ENCODE measurements around the gene HPSE.
"Not testable (repeated sequence)": the region's sequence is repeated elsewhere in the genome, so short reads cannot be mapped to it uniquely, and the experiment has no call there.

Gene HPSE

DNA sequence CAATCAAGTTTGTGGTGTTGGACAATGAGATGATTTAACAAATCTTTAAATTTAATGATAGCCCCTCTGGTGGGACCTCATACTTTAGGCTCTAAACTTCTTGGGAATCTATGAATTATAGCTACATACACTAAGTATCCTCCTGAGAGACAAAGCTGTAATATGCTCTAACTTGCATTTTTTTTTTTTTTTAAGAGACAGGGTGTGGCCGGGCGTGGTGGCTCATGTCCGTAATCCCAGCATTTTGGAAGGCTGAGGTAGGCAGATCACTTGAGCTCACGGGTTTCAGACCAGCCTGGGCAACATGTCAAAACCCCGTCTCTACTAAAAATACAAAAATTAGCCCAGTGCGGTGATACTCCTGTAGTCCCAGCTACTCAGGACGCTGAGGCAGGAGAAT, 26.7 kb downstream of the HPSE start:
- no peaks in the 10 kb centered on the region for H3K4me1 ChIP-seq (ENCODE audit: control insufficient read depth in 1 of 2, insufficient read depth in 2 of 2, low read length in 2 of 2)
- no peaks in the 10 kb centered on the region for H3K36me3 ChIP-seq (ENCODE audit: control insufficient read depth in 1 of 2, insufficient read depth in 2 of 2, low read length in 2 of 2)
- no peaks in the 10 kb centered on the region for H3K9me3 ChIP-seq (ENCODE audit: control insufficient read depth in 1 of 2, low read length in 2 of 2)
- no peak overlapping the region for H3K4me3 ChIP-seq (ENCODE audit: low read depth in 1 of 2, low read length in 2 of 2)
- no peaks in the 10 kb centered on the region for H3K27me3 ChIP-seq (ENCODE audit: low read depth, low read length)
- no peak overlapping the region for H3K27ac ChIP-seq (ENCODE audit: low read length)

DNA sequence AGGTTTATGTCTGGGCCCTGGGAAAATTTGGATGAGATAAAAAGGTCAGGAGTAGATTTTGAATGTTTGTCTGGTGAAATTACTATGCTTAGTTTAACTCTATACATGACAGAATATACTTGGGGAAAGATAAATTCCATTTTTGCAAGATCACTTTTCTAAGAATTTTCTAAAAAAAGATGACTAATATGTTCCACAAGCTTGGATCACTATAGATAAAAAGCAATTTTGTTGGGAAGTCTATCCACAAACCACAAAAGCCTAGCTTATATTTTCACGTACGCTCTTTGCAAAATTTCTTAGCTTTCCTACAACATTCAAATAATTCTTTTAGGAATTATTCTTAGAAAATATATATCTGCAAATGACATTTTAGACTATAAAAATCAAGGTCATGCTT, 29.5 kb downstream of the HPSE start:
- H3K4me3 ChIP-seq (ENCODE audit: low read depth in 1 of 2, low read length in 2 of 2) = no peak overlapping the region
- no peak overlapping the region for H3K27ac ChIP-seq (ENCODE audit: low read length)
- H3K9me3 ChIP-seq (ENCODE audit: control insufficient read depth in 1 of 2, low read length in 2 of 2) = no peaks in the 10 kb centered on the region
- H3K27me3 ChIP-seq (ENCODE audit: low read depth, low read length) = no peaks in the 10 kb centered on the region
- H3K4me1 ChIP-seq (ENCODE audit: control insufficient read depth in 1 of 2, insufficient read depth in 2 of 2, low read length in 2 of 2) = no peaks in the 10 kb centered on the region
- H3K36me3 ChIP-seq (ENCODE audit: control insufficient read depth in 1 of 2, insufficient read depth in 2 of 2, low read length in 2 of 2) = no peaks in the 10 kb centered on the region

DNA sequence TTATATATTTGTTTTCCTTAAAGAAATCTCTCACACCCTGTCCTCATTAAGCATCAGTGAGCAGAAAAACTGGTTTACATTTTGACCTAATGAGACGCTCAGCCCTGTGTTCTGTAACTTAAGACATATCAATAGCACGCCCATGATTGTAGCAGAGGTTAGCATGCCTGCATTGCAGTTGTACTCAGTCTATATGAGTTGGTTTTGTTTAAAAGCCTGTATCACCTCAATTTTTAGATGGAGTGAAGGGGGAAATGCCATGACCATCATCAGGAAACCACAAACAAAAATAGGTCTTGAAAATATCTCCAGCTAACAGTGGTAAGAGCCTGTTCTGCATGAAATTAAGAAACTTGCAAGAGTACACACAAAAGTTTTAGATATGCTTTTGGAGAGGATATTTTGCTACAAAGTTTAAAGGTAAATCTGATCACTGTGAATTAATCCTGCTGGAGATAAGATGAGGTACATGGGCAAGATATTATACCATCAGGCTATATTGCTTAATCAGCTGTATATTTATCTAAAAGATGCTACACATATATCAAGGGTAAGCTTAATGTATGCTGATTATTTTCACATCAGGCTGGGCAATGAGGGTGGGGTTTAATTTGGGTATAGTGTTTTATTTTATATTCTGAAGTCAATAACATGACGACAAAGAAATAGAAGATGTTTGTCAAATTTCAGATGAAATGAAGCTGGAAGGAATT, 36.9 kb downstream of the HPSE start:
- no peak overlapping the region for H3K27ac ChIP-seq (ENCODE audit: low read length)
- H3K4me3 ChIP-seq (ENCODE audit: low read depth in 1 of 2, low read length in 2 of 2) = no peak overlapping the region
- no peaks in the 10 kb centered on the region for H3K9me3 ChIP-seq (ENCODE audit: control insufficient read depth in 1 of 2, low read length in 2 of 2)
- no peaks in the 10 kb centered on the region for H3K4me1 ChIP-seq (ENCODE audit: control insufficient read depth in 1 of 2, insufficient read depth in 2 of 2, low read length in 2 of 2)
- H3K36me3 ChIP-seq (ENCODE audit: control insufficient read depth in 1 of 2, insufficient read depth in 2 of 2, low read length in 2 of 2) = no peaks in the 10 kb centered on the region
- H3K27me3 ChIP-seq (ENCODE audit: low read depth, low read length) = no peaks in the 10 kb centered on the region

DNA sequence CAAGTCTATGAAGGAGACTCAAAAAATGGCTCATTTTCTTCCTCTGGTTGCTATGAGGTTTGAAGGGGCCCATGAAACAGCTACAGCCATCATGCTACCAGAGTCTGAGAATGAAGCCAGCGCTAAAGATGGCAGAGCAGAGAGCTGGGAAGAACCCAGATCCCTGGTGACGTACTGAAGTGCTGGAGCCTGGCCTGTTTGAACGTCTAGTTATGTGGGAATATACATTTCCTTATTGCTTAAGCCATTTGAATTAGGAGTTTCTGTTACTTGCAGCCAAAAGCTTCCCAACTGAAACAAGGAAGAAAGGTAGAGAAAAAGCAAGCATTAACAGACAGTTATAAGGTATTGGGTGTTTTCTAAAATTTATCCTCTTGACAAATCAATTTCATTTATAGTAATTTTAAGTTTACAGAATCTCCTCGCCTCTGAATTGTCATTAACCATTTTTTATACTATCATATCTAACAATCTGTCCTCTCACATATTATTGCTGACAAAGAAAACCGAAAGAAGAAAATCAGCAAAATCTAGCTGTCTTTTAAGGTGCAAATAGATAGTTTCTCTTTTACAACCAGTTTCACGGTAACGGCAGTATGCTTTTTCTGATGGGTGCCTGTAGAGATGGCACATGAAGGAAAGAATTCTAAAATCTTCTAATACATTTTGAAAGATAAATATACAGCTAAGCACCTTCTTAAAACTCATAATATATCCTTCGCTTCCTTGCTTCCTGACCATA, 41.2 kb downstream of the HPSE start:
- Histone ChIP-seq H3K27ac (ENCODE audit: low read length) (no peak overlapping the region), H3K4me1 (ENCODE audit: control insufficient read depth in 1 of 2, insufficient read depth in 2 of 2, low read length in 2 of 2) (no peaks in the 10 kb centered on the region), H3K27me3 (ENCODE audit: low read depth, low read length) (no peaks in the 10 kb centered on the region), H3K36me3 (ENCODE audit: control insufficient read depth in 1 of 2, insufficient read depth in 2 of 2, low read length in 2 of 2) (no peaks in the 10 kb centered on the region), H3K9me3 (ENCODE audit: control insufficient read depth in 1 of 2, low read length in 2 of 2) (no peaks in the 10 kb centered on the region), H3K4me3 (ENCODE audit: low read depth in 1 of 2, low read length in 2 of 2) (no peak overlapping the region)

DNA sequence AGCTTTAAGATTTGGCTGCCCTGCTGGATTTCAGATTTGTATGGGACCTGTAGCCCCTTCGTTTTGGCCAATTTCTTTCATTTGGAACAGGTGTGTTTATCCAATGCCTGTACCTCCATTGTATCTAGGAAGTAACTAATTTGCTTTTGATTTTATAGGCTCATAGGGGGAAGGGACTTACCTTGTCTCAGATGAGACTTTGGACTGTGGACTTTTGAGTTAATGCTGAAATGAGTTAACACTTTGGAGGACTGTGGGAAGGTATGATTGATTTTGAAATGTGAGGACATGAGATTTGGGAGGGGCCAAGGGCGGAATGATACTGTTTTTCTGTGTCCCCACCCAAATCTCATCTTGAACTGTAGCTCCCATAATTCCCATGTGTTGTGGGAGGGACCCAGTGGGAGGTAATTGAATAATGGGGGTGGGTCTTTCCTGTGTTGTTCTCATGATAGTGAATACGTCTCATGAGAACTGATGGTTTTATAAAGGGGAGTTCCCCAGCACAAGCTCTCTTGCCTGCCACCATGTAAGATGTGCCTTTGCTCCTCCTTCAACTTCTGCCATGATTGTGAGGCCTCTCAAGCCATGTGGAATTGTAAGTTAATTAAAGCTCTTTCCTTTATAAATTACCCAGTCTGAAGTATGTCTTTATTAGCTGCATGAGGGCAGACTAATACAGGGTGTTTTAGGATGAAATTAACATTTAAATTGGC, 44.4 kb downstream of the HPSE start:
- H3K27ac ChIP-seq (ENCODE audit: low read length); H3K4me1 ChIP-seq (ENCODE audit: control insufficient read depth in 1 of 2, insufficient read depth in 2 of 2, low read length in 2 of 2); H3K27me3 ChIP-seq (ENCODE audit: low read depth, low read length); H3K4me3 ChIP-seq (ENCODE audit: low read depth in 1 of 2, low read length in 2 of 2); H3K9me3 ChIP-seq (ENCODE audit: control insufficient read depth in 1 of 2, low read length in 2 of 2); H3K36me3 ChIP-seq (ENCODE audit: control insufficient read depth in 1 of 2, insufficient read depth in 2 of 2, low read length in 2 of 2): not testable (repeated sequence)

DNA sequence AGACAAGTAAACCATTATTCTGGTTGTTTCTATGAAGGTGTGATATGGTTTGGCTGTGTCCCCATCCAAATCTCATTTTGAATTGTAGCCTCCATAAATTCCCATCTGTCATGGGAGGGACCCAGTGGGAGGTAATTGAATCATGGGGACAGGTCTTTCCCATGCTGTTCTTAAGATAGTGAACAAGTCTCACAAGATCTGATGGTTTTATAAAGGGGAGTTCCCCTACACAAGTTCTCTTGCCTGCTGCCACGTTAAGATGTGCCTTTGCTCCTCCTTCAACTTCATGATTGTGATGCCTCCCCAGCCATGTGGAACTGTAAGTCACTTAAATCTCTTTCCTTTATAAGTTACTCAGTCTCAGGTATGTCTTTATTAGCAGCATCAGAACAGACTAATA, 46.3 kb downstream of the HPSE start:
- not testable (repeated sequence) for H3K27me3 ChIP-seq (ENCODE audit: low read depth, low read length); H3K9me3 ChIP-seq (ENCODE audit: control insufficient read depth in 1 of 2, low read length in 2 of 2); H3K27ac ChIP-seq (ENCODE audit: low read length); H3K4me3 ChIP-seq (ENCODE audit: low read depth in 1 of 2, low read length in 2 of 2); H3K36me3 ChIP-seq (ENCODE audit: control insufficient read depth in 1 of 2, insufficient read depth in 2 of 2, low read length in 2 of 2); H3K4me1 ChIP-seq (ENCODE audit: control insufficient read depth in 1 of 2, insufficient read depth in 2 of 2, low read length in 2 of 2)

DNA sequence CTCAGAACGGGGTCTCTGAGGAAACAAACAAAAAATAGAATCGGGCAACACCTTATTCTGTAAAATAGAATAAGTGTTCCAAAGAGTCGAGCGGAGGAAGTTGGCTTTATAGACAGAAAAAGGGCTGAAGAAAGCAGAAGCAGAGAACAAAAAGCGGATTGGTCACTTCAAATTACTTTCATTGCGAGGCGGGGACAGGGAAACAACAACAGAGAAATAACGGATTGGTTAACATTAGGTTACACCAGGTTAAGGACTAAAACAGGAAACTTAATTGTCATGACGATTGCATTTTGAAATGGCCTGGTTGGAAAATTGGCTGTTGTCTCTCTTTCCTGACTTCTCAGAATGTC, 49.6 kb downstream of the HPSE start:
- Histone ChIP-seq H3K27me3 (ENCODE audit: low read depth, low read length) (no peaks in the 10 kb centered on the region), H3K4me3 (ENCODE audit: low read depth in 1 of 2, low read length in 2 of 2) (peak overlapping the region; percentile 73 to 93), H3K27ac (ENCODE audit: low read length) (peak overlapping the region; percentile 97), H3K9me3 (ENCODE audit: control insufficient read depth in 1 of 2, low read length in 2 of 2) (no peaks in the 10 kb centered on the region), H3K4me1 (ENCODE audit: control insufficient read depth in 1 of 2, insufficient read depth in 2 of 2, low read length in 2 of 2) (peaks cover 0 to 9% of the 10 kb centered on the region in 2 donors), H3K36me3 (ENCODE audit: control insufficient read depth in 1 of 2, insufficient read depth in 2 of 2, low read length in 2 of 2) (no peaks in the 10 kb centered on the region)

DNA sequence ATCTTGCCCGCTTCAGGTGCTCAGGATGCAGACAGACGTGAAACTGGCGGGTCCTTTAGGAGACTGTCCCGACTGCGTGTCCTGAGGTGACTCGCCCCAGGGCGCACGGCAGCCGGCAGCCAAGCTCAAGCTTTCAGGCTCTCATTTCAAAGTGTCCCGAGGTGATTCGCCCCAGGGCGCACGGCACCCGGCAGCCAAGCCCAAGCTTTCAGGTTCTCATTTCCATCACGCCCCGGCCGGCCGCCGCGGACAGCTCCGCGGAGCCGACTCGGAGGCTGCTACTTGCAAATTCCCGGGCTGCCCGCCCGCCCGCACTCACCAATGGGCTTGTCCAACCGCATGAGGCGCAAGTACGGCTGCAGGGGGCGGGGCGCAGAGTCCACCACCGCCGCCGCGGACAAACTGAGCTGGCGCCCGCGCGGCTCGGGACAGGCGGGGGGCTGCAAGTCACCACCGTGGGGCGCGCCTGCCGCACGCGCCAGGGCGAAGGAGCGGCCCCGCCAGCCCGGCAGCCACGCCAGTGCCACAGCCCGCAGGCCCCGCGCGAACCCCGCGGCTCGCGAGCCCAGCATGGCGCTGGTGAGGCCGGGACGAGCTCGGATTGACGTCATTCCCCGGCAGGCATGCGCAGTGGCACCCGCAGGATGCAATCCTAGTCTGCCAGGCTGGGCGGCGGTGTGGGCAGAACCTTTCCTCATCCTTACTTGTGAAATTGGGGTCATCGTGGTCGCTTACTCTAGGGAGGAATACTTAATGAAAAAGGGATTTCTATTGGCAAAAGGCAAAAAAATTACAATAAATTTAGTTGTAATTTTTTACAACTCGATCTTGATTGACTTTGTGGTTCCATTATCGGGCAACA, 50.2 kb downstream of the HPSE start, which contains the start of gene COQ2:
TSS of gene COQ2 (minus strand) at position 606 of the 862 bp plus-strand sequence. CDS start at position 572, 34 bp downstream.
- H3K27ac ChIP-seq (ENCODE audit: low read length) = peak within 1 kb of the TSS; percentile 97
- no peaks in the 10 kb centered on the region for H3K36me3 ChIP-seq (ENCODE audit: control insufficient read depth in 1 of 2, insufficient read depth in 2 of 2, low read length in 2 of 2)
- H3K27me3 ChIP-seq (ENCODE audit: low read depth, low read length) = no peaks in the 10 kb centered on the region
- H3K4me1 ChIP-seq (ENCODE audit: control insufficient read depth in 1 of 2, insufficient read depth in 2 of 2, low read length in 2 of 2) = peaks cover 0 to 9% of the 10 kb centered on the region in 2 donors
- H3K9me3 ChIP-seq (ENCODE audit: control insufficient read depth in 1 of 2, low read length in 2 of 2) = no peaks in the 10 kb centered on the region
- H3K4me3 ChIP-seq (ENCODE audit: low read depth in 1 of 2, low read length in 2 of 2) = peak within 1 kb of the TSS; percentile 73 to 93

DNA sequence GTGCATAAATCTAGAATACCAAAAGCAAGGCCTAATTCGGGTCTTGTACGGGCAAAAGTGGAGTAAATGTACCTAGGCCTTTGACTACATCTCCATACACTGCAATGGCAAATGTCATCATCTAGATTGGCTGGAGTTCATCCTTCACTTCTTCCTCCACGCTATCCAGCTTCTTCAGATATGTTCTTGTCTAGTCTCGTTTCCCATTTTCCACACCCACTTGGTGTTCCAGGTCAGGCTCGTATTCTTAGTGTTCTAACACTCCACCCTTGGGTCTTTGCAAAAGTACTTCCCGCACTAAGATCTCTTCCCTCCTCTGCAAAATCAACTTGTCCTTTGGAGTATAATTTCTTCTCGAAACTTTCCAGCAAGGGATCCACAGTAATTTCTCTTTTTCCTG, 51.5 kb downstream of the HPSE start:
- H3K4me3 ChIP-seq (ENCODE audit: low read depth in 1 of 2, low read length in 2 of 2) = no peak overlapping the region
- no peaks in the 10 kb centered on the region for H3K36me3 ChIP-seq (ENCODE audit: control insufficient read depth in 1 of 2, insufficient read depth in 2 of 2, low read length in 2 of 2)
- H3K27me3 ChIP-seq (ENCODE audit: low read depth, low read length) = no peaks in the 10 kb centered on the region
- H3K9me3 ChIP-seq (ENCODE audit: control insufficient read depth in 1 of 2, low read length in 2 of 2) = no peaks in the 10 kb centered on the region
- H3K4me1 ChIP-seq (ENCODE audit: control insufficient read depth in 1 of 2, insufficient read depth in 2 of 2, low read length in 2 of 2) = peaks cover 0 to 9% of the 10 kb centered on the region in 2 donors
- no peak overlapping the region for H3K27ac ChIP-seq (ENCODE audit: low read length)

DNA sequence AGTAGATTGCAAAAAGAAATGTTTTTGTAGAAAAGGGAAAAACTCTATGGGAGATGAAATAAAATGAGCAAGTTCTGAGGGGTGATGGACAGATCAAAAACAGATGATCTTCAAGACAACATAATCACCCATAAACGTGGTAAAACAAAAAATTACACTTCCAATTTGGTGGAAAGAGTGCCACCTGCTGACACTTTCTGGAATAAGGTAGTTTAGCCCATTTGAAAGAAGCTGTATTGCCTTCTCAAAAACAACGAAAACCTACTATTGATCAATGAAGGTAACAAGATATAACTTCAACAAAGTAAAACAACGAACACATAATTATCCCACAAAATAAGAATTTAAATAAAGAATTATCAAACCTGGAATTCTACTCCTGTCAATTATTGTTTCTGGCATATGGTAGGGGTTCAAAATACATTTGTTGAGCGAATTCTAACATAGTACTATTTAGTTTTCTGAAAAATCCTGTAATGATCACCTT, 52.6 kb downstream of the HPSE start:
- Histone ChIP-seq H3K27ac (ENCODE audit: low read length) (no peak overlapping the region), H3K4me3 (ENCODE audit: low read depth in 1 of 2, low read length in 2 of 2) (no peak overlapping the region), H3K4me1 (ENCODE audit: control insufficient read depth in 1 of 2, insufficient read depth in 2 of 2, low read length in 2 of 2) (peaks cover 0 to 9% of the 10 kb centered on the region in 2 donors), H3K36me3 (ENCODE audit: control insufficient read depth in 1 of 2, insufficient read depth in 2 of 2, low read length in 2 of 2) (peaks cover 0 to 2% of the 10 kb centered on the region in 2 donors), H3K9me3 (ENCODE audit: control insufficient read depth in 1 of 2, low read length in 2 of 2) (no peaks in the 10 kb centered on the region), H3K27me3 (ENCODE audit: low read depth, low read length) (no peaks in the 10 kb centered on the region)
